Ascending aorta (tissue), 2 donors: ENCODE results near the gene EFTUD2. TPM values are rescaled to one million over a fixed set of nuclear protein-coding genes. Genes with fewer than 3 reads are reported as not detected.

Experiments used
- DNase-seq, 2 donors: peaks; one replicate each; pipeline ENCODE4 v3.0.0-alpha.2; 2019; ENCODE audit warnings: low spot score in 2 of 2
- H3K27ac ChIP-seq, 2 donors: fragments of 200-600 bp; sonication (generic); one replicate each; pipeline ENCODE4 v1.5.1; 2016 to 2017; ENCODE audit warnings: mild to moderate bottlenecking in 1 of 2
- H3K27me3 ChIP-seq: fragments of 200-600 bp; sonication (generic); one replicate; pipeline ENCODE4 v1.5.1; 2017
- H3K36me3 ChIP-seq, 2 donors: fragments of 200-600 bp; sonication (generic); one replicate each; pipeline ENCODE4 v1.5.1; 2016
- H3K4me1 ChIP-seq, 2 donors: fragments of 200-600 bp; sonication (generic); one replicate each; pipeline ENCODE4 v1.5.1; 2016 to 2017; ENCODE audit warnings: mild to moderate bottlenecking in 1 of 2
- H3K4me3 ChIP-seq, 2 donors: fragments of 200-600 bp; sonication (generic); one replicate each; pipeline ENCODE4 v1.5.1; 2016 to 2017; ENCODE audit warnings: mild to moderate bottlenecking in 1 of 2
- H3K9me3 ChIP-seq, 2 donors: fragments of 200-600 bp; sonication (generic); one replicate each; pipeline ENCODE4 v1.5.1; 2016
- CTCF ChIP-seq, 3 experiments: fragments of 200-600 bp in 2 of 3; fragments of 450-650 bp in 1 of 3; sonication (generic) in 2 of 3; IDR thresholded peaks; one replicate each; pipeline ENCODE4 v1.5.1; 2016 to 2019; ENCODE audit warnings: antibody characterized with exemption in 3 of 3, mild to moderate bottlenecking in 1 of 3, moderate library complexity in 1 of 3
- intact Hi-C: fragments of 100-400 bp; cut with DNase I; formaldehyde crosslinking; loops from one replicate; pipeline ENCODE4 v1.15.1; 2023
- total RNA-seq: library from RNA; depleted of rRNA; stranded (reverse); fragments of >200 nt; gene quantifications from one replicate; pipeline ENCODE4 v1.1.0, GENCODE V29; 2016

EFTUD2 gene
- total RNA-seq, 1 donor from 2014 or later, result 126 TPM

- TF ChIP-seq CTCF (IDR thresholded peaks at IDR 0.05), result no peak
- Histone ChIP-seq H3K36me3 (no peaks in the 10 kb centered on the region), H3K27ac (no peak overlapping the region), H3K27me3 (no peaks in the 10 kb centered on the region), H3K9me3 (no peaks in the 10 kb centered on the region), H3K4me3 (no peak overlapping the region), H3K4me1 (no peaks in the 10 kb centered on the region)
- DNase-seq, result no peak
- intact Hi-C loops, result no loop called here
These were observed 34.8 kb upstream of the EFTUD2 start for GRCh38 chr17:44933824-44934744.

GRCh38 chr17:44932787-44933097 is 33.5 kb upstream of the EFTUD2 start:
- no peak for DNase-seq
- no peak overlapping the region for H3K27ac ChIP-seq
- no peaks in the 10 kb centered on the region for H3K9me3 ChIP-seq
- intact Hi-C loops, result no loop called here
- TF ChIP-seq CTCF (IDR thresholded peaks at IDR 0.05), result no peak
- H3K36me3 ChIP-seq, result no peaks in the 10 kb centered on the region
- H3K4me1 ChIP-seq, result no peaks in the 10 kb centered on the region
- no peaks in the 10 kb centered on the region for H3K27me3 ChIP-seq
- no peak overlapping the region for H3K4me3 ChIP-seq

- intact Hi-C loops, result no loop called here
These were observed 33.0 kb upstream of the EFTUD2 start for GRCh38 chr17:44932096-44932786.

GRCh38 chr17:44931376-44931775 is 32.1 kb upstream of the EFTUD2 start:
- no peak for DNase-seq
- no peaks in the 10 kb centered on the region for H3K36me3 ChIP-seq
- H3K9me3 ChIP-seq, result no peaks in the 10 kb centered on the region
- H3K27me3 ChIP-seq, result no peaks in the 10 kb centered on the region
- no peak overlapping the region for H3K27ac ChIP-seq
- no peak for TF ChIP-seq CTCF (IDR thresholded peaks at IDR 0.05)
- H3K4me3 ChIP-seq, result no peak overlapping the region
- intact Hi-C loops, result no loop called here
- no peaks in the 10 kb centered on the region for H3K4me1 ChIP-seq

More at GRCh38 chr17:44932096-44932786, 33.0 kb upstream of the EFTUD2 start:
- no peak for TF ChIP-seq CTCF (IDR thresholded peaks at IDR 0.05)
- no peaks in the 10 kb centered on the region for H3K4me1 ChIP-seq
- H3K4me3 ChIP-seq, result no peak overlapping the region
- no peak overlapping the region for H3K27ac ChIP-seq
- H3K27me3 ChIP-seq, result no peaks in the 10 kb centered on the region
- H3K9me3 ChIP-seq, result no peaks in the 10 kb centered on the region
- no peaks in the 10 kb centered on the region for H3K36me3 ChIP-seq
- DNase-seq, result no peak

- no peaks in the 10 kb centered on the region for H3K9me3 ChIP-seq
- no peaks in the 10 kb centered on the region for H3K4me1 ChIP-seq
- intact Hi-C loops, result no loop called here
- no peak for TF ChIP-seq CTCF (IDR thresholded peaks at IDR 0.05)
- no peak overlapping the region for H3K4me3 ChIP-seq
- no peaks in the 10 kb centered on the region for H3K27me3 ChIP-seq
- H3K36me3 ChIP-seq, result no peaks in the 10 kb centered on the region
- DNase-seq, result no peak
- H3K27ac ChIP-seq, result no peak overlapping the region
These were observed 31.4 kb upstream of the EFTUD2 start for GRCh38 chr17:44930667-44931066.
